Muscle of leg (tissue), 11 donors: ENCODE data around the gene RRAGB. TPM values are rescaled to one million over a fixed set of nuclear protein-coding genes. Genes with fewer than 3 reads are reported as not detected.
"Not testable (repeated sequence)": the region's sequence is repeated elsewhere in the genome, so short reads cannot be mapped to it uniquely, and the experiment has no call there.

Experiments
- DNase-seq: peaks from one replicate; pipeline ENCODE4 v3.0.0; 2013
- H3K27ac ChIP-seq: one replicate; pipeline ENCODE4 v1.5.1; 2013; ENCODE audit warnings: mild to moderate bottlenecking, low read length, control low read depth
- H3K27me3 ChIP-seq: one replicate; pipeline ENCODE4 v1.6.1; 2013; ENCODE audit warnings: low read length; ENCODE audit not compliant: control insufficient read depth, insufficient read depth
- H3K36me3 ChIP-seq: one replicate; pipeline ENCODE4 v1.6.1; 2013; ENCODE audit warnings: low read length; ENCODE audit not compliant: control insufficient read depth, insufficient read depth
- H3K4me1 ChIP-seq: one replicate; pipeline ENCODE4 v1.6.1; 2013; ENCODE audit warnings: low read length; ENCODE audit not compliant: control insufficient read depth, insufficient read depth
- H3K4me3 ChIP-seq: one replicate; pipeline ENCODE4 v1.5.1; 2013; ENCODE audit warnings: low read length, control low read depth
- H3K9me3 ChIP-seq: replicated peaks from 2 replicates; pipeline ENCODE4 v1.6.1; 2013; ENCODE audit warnings: low read depth, low read length; ENCODE audit not compliant: control insufficient read depth
- WGBS: methylation state at CpG from one replicate; pipeline ENCODE4 v1.1.5; 2013; ENCODE audit warnings: missing lambda C conversion rate; ENCODE audit not compliant: insufficient coverage; 5-methylcytosine and 5-hydroxymethylcytosine counted together
- polyA plus RNA-seq, 8 donors: library from polyadenylated mRNA; unstranded; fragments of 120-200 nt; gene quantifications; one replicate each; pipeline versions ENCODE4 v1.2.1 to v1.2.3, GENCODE V29; 2013; ENCODE audit warnings: inconsistent platforms in 1 of 8, low replicate concordance in 1 of 8; ENCODE audit not compliant: insufficient read length in 8 of 8, insufficient read depth in 1 of 8
- total RNA-seq: library from RNA; stranded (reverse); fragments of 120-200 nt; gene quantifications from one replicate; pipeline ENCODE4 v1.2.4, GENCODE V29; 2013

Gene RRAGB
- total and polyA plus RNA-seq, 9 donors: 13.8 to 21.3 (median 17.3) TPM

DNA sequence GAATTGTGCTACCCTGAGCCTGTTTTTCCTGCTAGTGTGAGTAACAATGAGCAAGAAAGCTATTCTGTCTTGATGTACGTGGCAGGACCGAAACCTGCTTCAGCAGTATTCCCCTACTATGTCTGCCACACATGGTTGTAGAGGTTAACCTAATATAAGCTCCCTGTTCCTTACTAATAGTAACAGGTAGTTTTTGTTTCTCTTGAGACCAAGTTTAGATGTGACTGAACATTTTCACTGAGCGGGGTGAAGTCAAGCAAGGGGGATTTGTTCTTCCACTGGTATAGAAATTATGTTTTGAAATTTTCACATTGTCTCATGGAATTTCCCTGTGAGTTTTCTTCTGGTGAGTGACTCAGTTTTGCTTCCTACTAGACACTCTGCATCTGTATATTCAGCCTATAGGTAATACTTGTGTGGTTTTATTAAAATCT is 37.3 kb downstream of the RRAGB start:
- no peak overlapping the region for H3K27ac ChIP-seq
- H3K4me1 ChIP-seq: no peaks in the 10 kb centered on the region
- peaks cover 2% of the 10 kb centered on the region for H3K27me3 ChIP-seq
- H3K9me3 ChIP-seq: no peaks in the 10 kb centered on the region
- H3K4me3 ChIP-seq: no peak overlapping the region
- no CpG with 5 or more reads among the region's 3 CpGs for WGBS
- DNase-seq: no peak
- peaks cover 6% of the 10 kb centered on the region for H3K36me3 ChIP-seq

DNA sequence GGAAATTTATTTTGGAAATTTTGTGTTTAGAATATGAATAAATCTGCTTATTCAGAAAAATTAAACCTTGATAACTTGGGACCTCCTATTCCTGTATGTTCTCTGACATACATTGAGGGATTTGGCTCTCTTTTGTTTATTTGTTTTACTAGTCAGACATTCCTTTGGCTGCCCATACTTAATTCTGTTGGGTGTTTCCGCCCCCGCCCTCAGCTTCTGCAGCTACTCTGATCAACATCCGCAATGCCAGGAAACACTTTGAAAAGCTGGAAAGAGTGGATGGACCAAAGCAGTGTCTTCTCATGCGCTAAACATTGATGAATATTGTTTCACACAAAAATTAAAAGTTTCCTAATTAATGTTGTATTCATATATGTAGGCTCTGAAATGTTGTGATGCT is 40.5 kb downstream of the RRAGB start:
- Histone ChIP-seq H3K9me3 (no peaks in the 10 kb centered on the region), H3K4me3 (no peak overlapping the region), H3K27me3 (peaks cover 2% of the 10 kb centered on the region), H3K27ac (no peak overlapping the region), H3K36me3 (peaks cover 3% of the 10 kb centered on the region), H3K4me1 (no peaks in the 10 kb centered on the region)
- no CpG with 5 or more reads among the region's 4 CpGs for WGBS
- DNase-seq: no peak

- no CpG with 5 or more reads among the region's 1 CpG for WGBS
- no peaks in the 10 kb centered on the region for H3K4me1 ChIP-seq
- H3K36me3 ChIP-seq: peaks cover 3% of the 10 kb centered on the region
- H3K9me3 ChIP-seq: no peaks in the 10 kb centered on the region
- DNase-seq: no peak
- no peak overlapping the region for H3K4me3 ChIP-seq
- peaks cover 2% of the 10 kb centered on the region for H3K27me3 ChIP-seq
- no peak overlapping the region for H3K27ac ChIP-seq
Measured at GRCh38 chrX:55759478-55759877, 41.9 kb downstream of the RRAGB start.

- no peak for DNase-seq
- Histone ChIP-seq H3K4me3 (no peak overlapping the region), H3K4me1 (no peaks in the 10 kb centered on the region), H3K27ac (no peak overlapping the region), H3K27me3 (no peaks in the 10 kb centered on the region), H3K9me3 (no peaks in the 10 kb centered on the region), H3K36me3 (no peaks in the 10 kb centered on the region)
- no CpG with 5 or more reads among the region's 1 CpG for WGBS
Measured at GRCh38 chrX:55767100-55767499, 49.6 kb downstream of the RRAGB start.

DNA sequence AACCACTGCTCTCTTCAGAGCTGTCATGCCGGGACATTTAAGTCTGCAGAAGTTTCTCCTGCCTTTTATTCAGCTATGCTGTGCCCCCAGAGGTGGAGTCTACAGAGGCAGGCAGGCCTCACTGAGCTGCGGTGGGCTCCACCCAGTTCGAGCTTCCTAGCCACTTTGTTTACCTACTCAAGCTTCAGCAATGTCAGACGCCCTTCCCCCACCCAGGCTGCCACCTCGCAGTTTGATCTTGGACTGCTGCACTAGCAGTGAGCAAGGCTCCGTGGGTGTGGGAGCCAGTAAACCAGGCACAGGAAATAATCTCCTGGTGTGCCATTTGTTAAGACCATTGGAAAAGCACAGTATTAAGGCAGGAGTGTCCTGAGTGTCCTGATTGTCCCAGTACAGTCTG is 56.9 kb downstream of the RRAGB start:
- H3K4me3 ChIP-seq, H3K9me3 ChIP-seq, H3K36me3 ChIP-seq, H3K4me1 ChIP-seq, DNase-seq, H3K27me3 ChIP-seq, H3K27ac ChIP-seq: not testable (repeated sequence)
- WGBS: 66% methylated on average over 4 of the region's 6 CpGs

- WGBS: no CpG with 5 or more reads among the region's 2 CpGs
- Histone ChIP-seq H3K4me3 (no peak overlapping the region), H3K4me1 (no peaks in the 10 kb centered on the region), H3K36me3 (no peaks in the 10 kb centered on the region), H3K9me3 (peaks cover 2% of the 10 kb centered on the region), H3K27ac (no peak overlapping the region), H3K27me3 (no peaks in the 10 kb centered on the region)
- DNase-seq: no peak
Measured at GRCh38 chrX:55777596-55777995, 60.0 kb downstream of the RRAGB start.

DNA sequence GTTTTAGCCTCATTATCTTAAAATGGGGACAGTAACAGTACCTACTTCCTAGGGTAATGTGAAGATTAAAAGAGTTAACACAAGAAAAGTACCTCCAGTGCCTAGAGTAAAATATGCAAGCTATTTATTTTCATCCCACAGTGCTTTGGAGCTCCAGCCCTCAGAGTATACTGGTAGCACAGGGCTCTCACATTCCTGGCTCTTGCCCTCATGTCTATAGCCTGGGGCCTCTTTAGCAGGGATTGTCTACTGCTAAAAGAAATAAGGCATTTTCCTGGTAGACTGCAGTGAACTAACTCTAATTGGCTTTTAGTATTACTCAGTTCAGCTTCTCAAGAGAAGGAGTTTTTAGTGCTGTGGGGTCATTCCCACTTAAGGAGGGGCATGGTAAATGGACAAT is 60.8 kb downstream of the RRAGB start:
- no peak overlapping the region for H3K4me3 ChIP-seq
- no peak for DNase-seq
- H3K27ac ChIP-seq: no peak overlapping the region
- no peaks in the 10 kb centered on the region for H3K4me1 ChIP-seq
- H3K9me3 ChIP-seq: peaks cover 2% of the 10 kb centered on the region
- no peaks in the 10 kb centered on the region for H3K36me3 ChIP-seq
- no peaks in the 10 kb centered on the region for H3K27me3 ChIP-seq

- Histone ChIP-seq H3K27ac (no peak overlapping the region), H3K36me3 (no peaks in the 10 kb centered on the region), H3K27me3 (peaks cover 4% of the 10 kb centered on the region), H3K4me3 (no peak overlapping the region), H3K4me1 (no peaks in the 10 kb centered on the region), H3K9me3 (peaks cover 2% of the 10 kb centered on the region)
- no CpG with 5 or more reads among the region's 3 CpGs for WGBS
- DNase-seq: no peak
Measured at GRCh38 chrX:55783723-55784122, 66.2 kb downstream of the RRAGB start.

GRCh38 chrX:55787063-55787462 is 69.5 kb downstream of the RRAGB start:
- Histone ChIP-seq H3K27me3 (peaks cover 4% of the 10 kb centered on the region), H3K36me3 (no peaks in the 10 kb centered on the region), H3K4me1 (no peaks in the 10 kb centered on the region), H3K27ac (no peak overlapping the region), H3K9me3 (no peaks in the 10 kb centered on the region), H3K4me3 (no peak overlapping the region)
- no peak for DNase-seq

DNA sequence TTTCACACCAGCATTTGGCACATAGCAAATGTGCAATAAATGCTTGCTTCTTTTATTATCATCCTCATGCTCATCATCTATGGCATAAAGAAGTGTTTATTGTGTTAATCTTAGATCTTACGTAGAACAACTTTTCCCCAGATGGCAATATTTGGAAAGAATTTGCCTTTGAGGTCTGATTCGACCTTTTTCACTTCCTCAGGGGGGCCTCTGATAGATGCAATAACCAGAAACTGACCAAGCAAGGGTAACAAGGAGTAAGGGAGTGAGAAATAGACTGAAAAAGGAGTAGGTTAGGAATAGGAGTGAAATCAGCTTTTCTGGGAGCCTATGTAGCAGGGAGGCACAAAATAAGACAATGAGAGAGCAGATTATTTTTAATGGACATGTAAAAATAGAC is 70.2 kb downstream of the RRAGB start:
- Histone ChIP-seq H3K9me3 (no peaks in the 10 kb centered on the region), H3K27me3 (peaks cover 4% of the 10 kb centered on the region), H3K36me3 (no peaks in the 10 kb centered on the region), H3K27ac (no peak overlapping the region), H3K4me3 (no peak overlapping the region), H3K4me1 (no peaks in the 10 kb centered on the region)
- no peak for DNase-seq
- WGBS: 0% methylated on average over 1 of the region's 2 CpGs

GRCh38 chrX:55794405-55794804 is 76.9 kb downstream of the RRAGB start:
- Histone ChIP-seq H3K27ac (no peak overlapping the region), H3K4me1 (no peaks in the 10 kb centered on the region), H3K4me3 (no peak overlapping the region), H3K36me3 (no peaks in the 10 kb centered on the region), H3K27me3 (no peaks in the 10 kb centered on the region), H3K9me3 (no peaks in the 10 kb centered on the region)
- DNase-seq: no peak
- 100% methylated on average over 1 of the region's 1 CpG for WGBS
